ENCODE data around the gene SGPP2.
"Not testable (repeated sequence)": the region's sequence is repeated elsewhere in the genome, so short reads cannot be mapped to it uniquely, and the experiment has no call there.

Gene SGPP2

GRCh38 chr2:222398446-222398885, 25.9 kb upstream of the SGPP2 start:
- TF ChIP-seq, protein P1, sequence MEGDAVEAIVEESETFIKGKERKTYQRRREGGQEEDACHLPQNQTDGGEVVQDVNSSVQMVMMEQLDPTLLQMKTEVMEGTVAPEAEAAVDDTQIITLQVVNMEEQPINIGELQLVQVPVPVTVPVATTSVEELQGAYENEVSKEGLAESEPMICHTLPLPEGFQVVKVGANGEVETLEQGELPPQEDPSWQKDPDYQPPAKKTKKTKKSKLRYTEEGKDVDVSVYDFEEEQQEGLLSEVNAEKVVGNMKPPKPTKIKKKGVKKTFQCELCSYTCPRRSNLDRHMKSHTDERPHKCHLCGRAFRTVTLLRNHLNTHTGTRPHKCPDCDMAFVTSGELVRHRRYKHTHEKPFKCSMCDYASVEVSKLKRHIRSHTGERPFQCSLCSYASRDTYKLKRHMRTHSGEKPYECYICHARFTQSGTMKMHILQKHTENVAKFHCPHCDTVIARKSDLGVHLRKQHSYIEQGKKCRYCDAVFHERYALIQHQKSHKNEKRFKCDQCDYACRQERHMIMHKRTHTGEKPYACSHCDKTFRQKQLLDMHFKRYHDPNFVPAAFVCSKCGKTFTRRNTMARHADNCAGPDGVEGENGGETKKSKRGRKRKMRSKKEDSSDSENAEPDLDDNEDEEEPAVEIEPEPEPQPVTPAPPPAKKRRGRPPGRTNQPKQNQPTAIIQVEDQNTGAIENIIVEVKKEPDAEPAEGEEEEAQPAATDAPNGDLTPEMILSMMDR (IDR thresholded peaks at IDR 0.05) = no peak
- TF ChIP-seq ZFX (IDR thresholded peaks at IDR 0.05; ENCODE audit: borderline replicate concordance) = no peak
- H3K27ac ChIP-seq = no peak overlapping the region

DNA sequence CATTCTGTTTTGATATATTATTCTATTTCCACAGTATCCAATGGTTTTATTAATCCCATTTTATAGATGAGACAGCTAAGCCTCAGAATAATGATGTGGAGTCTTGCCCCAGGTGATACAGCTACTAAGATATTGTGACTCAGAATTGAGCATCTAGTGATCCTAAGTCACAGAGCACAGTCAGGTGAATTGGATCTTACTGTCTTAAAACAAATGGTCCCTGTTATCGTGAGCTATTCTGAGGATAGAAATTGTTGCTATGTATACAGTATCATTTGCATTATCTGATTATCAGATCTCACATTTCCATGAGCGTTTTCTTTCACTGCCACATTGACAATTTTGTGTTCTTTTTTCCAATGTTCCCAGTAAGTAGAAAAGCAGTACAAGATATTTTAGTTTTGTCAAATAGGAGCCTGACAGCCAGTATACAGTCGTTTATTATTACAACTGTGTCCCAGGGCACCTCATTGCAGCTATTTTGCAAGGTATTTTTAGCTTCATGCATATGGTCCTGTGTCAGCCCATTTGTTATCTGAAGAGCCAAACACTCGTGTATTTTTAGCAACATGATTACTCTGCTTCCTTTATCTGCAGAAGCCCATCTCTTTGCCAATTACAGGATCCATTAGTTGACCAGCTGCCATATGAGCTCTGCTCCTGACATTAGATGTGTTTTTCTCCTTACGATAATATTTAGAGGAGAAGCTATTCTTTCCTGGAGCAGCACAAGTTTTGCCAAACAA, 25.1 kb upstream of the SGPP2 start:
- no peak overlapping the region for H3K27ac ChIP-seq
- no peak for TF ChIP-seq ZFX (IDR thresholded peaks at IDR 0.05; ENCODE audit: borderline replicate concordance)
- TF ChIP-seq, protein P1 (IDR thresholded peaks at IDR 0.05) = no peak

DNA sequence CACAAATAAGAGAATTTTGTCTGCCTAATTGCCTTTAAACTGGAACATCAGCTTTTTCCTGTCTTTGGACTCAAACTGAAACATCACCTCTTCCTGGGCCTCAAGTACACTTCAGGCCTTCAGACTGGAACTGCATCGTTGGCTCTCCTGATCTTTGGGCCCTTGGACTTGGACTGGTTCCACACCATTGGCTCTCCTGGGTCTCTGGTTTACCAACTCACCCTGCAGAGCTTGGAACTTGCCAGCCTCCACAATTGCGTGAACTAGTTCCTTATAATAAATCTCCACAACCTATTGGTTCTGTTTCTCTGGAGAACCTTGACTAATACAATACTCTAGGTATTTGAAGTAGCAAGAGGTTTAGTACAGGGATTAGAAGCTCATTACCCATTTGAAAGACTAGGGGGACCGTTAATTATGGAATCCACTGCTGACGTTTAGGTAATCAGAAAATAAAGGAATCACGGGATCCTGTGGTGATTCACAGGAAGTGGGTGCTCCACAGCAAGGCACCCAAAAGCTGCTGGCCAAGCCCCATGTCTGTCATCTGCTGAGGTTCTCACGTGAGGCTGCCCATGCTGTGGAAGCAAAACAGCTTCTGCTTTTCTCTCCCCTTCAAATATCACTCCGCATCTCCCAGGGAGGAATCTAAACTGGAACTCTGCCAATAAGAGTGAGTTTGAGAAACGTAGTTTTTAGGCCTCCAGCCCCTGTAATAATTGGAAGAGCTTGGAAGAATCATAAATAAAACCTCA, 20.0 kb upstream of the SGPP2 start:
- TF ChIP-seq, protein P1 (IDR thresholded peaks at IDR 0.05) = no peak
- TF ChIP-seq ZFX (IDR thresholded peaks at IDR 0.05; ENCODE audit: borderline replicate concordance) = no peak
- no peak overlapping the region for H3K27ac ChIP-seq

DNA sequence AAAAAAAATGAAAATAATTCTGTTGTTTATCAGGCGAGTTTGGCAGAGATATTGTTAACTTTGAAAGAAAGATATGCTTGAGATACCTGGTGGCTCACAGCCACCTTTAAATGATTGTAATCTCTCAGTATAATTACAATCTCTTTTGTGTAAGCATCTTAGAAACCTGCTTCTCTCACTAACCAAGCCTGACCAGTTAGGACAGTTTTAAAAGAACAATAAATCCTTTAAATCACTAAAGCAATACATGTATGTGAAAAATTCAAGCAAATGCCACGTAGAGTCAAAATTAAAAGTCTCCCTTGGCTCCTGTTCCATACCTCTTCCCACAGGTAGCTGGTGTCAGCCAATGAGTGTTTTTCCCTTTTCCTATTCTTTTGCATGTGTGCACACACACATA, 15.7 kb upstream of the SGPP2 start:
- no peak overlapping the region for H3K27ac ChIP-seq
- TF ChIP-seq, protein P1 (IDR thresholded peaks at IDR 0.05) = no peak
- no peak for TF ChIP-seq ZFX (IDR thresholded peaks at IDR 0.05; ENCODE audit: borderline replicate concordance)

GRCh38 chr2:222410534-222410933, 13.8 kb upstream of the SGPP2 start:
- TF ChIP-seq ZFX (IDR thresholded peaks at IDR 0.05; ENCODE audit: borderline replicate concordance) = no peak
- TF ChIP-seq, protein P1 (IDR thresholded peaks at IDR 0.05) = no peak
- no peak overlapping the region for H3K27ac ChIP-seq

GRCh38 chr2:222412334-222412733, 12.0 kb upstream of the SGPP2 start:
- H3K27ac ChIP-seq = not testable (repeated sequence)

GRCh38 chr2:222413295-222413911, 10.9 kb upstream of the SGPP2 start:
- no peak overlapping the region for H3K27ac ChIP-seq
- TF ChIP-seq, protein P1 (IDR thresholded peaks at IDR 0.05) = no peak
- no peak for TF ChIP-seq ZFX (IDR thresholded peaks at IDR 0.05; ENCODE audit: borderline replicate concordance)

Measured in 22Rv1 (cell line).